ENCODE measurements around the gene FBN1.

DNA sequence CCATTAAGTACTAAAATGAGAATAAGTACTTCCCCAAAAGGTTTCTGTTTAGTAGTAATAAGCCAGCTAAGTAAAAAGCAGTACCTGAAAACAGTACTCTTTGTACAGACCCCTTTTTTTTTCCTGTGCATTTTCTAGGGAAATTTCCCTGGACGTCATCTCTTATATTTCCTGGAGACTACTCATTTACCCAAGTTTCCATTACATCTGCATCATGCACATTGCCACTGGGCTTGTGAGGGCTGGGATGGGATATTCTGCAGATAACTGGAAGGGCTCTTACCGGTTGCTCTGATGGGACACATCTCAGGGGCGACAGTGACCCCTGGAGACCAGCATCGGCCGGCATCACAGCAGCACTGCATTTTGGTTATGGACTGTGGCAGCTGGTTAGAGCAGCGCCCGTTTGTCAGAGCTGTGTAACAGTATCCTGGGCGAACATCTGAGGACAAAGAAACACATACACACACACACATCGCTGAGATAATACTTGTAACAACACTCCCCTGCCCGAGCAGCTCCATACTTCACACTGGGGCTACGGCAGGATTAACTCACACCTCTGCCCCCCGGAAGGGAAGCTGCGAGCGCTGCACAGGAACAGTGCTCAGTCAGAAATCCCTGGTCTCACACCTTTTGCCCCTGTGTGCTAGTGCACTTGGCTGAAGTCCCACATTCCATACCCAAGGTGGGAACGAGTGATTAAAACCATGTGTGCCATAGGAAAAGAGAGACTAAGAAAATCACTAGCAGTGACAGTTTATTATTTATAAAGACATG is 124.9 kb downstream of the FBN1 start:
- TF ChIP-seq CTCF (conservative IDR thresholded peaks at IDR 0.05) (peak; percentile 38), ZFX (IDR thresholded peaks at IDR 0.05) (no peak)

Measured in C4-2B (cell line).